Measurements from ENCODE around the gene SLC7A1. TPM values are rescaled to one million over a fixed set of nuclear protein-coding genes. Genes with fewer than 3 reads are reported as not detected.

The SLC7A1 gene
- polyA plus RNA-seq, 1 donor: 14.6 TPM

DNA sequence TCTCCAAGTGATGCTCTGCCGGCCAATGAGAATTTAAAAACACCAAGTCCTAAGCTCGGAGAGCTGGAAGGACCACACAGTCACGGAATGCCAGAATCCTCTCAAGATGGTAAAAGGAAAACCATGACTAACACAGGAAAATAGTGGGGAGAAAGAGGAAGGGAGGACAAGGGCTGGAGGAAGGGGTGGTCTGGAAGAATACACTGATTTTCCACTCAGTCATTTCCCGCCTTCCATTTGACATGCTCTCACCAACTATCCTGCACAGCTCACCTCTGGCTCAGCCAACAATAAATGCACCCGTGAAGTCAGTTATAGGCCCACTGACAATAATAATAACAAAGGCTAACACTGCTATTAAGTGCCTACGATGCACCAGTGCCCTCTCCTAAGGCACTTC, 31.5 kb downstream of the SLC7A1 start:
- no peak for DNase-seq
- no peak overlapping the region for H3K4me3 ChIP-seq (ENCODE audit: low read length)
- no peaks in the 10 kb centered on the region for H3K9me3 ChIP-seq (ENCODE audit: control insufficient read depth, low read depth, low read length)
- H3K27me3 ChIP-seq (ENCODE audit: control insufficient read depth, insufficient read depth, low read length): no peaks in the 10 kb centered on the region
- H3K27ac ChIP-seq (ENCODE audit: low read length): no peak overlapping the region
- 100% methylated on average over 1 of the region's 6 CpGs for WGBS (ENCODE audit: insufficient coverage, low lambda C conversion rate)
- H3K4me1 ChIP-seq (ENCODE audit: control insufficient read depth, insufficient read depth, low read length): no peaks in the 10 kb centered on the region
- H3K36me3 ChIP-seq (ENCODE audit: control insufficient read depth, insufficient read depth, low read length): no peaks in the 10 kb centered on the region

DNA sequence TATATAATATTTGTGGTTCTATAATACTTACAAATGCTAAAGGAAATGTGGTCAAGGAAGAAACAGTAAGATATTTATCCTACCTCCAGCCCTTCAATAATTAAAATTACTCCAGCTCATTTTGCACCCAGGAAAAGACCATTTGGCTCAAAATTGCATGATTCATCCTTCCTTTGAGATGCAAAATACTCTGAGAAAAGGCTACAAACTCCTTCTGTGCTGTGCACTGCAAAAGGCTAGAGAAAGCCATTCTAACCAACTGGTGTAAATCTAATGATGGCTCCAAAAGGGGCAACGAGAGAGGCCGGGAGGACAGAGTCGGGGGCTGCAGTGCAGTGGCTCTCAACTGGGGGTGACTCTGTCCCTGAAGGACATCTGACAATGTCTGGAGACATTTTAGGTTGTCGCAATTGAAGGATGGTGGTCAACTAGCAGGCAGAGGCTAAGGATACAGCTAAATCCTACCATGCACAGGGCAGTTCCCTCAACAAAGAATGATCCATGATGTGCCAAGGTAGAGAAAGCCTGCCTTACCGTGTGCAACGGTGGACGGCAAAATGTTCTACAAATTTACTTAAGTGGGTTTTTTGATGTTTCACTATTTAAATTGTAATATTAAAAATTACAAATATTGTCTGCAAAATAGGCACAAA, 32.6 kb downstream of the SLC7A1 start:
- Histone ChIP-seq H3K27ac (ENCODE audit: low read length) (no peak overlapping the region), H3K9me3 (ENCODE audit: control insufficient read depth, low read depth, low read length) (no peaks in the 10 kb centered on the region), H3K27me3 (ENCODE audit: control insufficient read depth, insufficient read depth, low read length) (no peaks in the 10 kb centered on the region), H3K36me3 (ENCODE audit: control insufficient read depth, insufficient read depth, low read length) (no peaks in the 10 kb centered on the region), H3K4me3 (ENCODE audit: low read length) (no peak overlapping the region), H3K4me1 (ENCODE audit: control insufficient read depth, insufficient read depth, low read length) (no peaks in the 10 kb centered on the region)
- no CpG with 5 or more reads among the region's 7 CpGs for WGBS (ENCODE audit: insufficient coverage, low lambda C conversion rate)
- no peak for DNase-seq

DNA sequence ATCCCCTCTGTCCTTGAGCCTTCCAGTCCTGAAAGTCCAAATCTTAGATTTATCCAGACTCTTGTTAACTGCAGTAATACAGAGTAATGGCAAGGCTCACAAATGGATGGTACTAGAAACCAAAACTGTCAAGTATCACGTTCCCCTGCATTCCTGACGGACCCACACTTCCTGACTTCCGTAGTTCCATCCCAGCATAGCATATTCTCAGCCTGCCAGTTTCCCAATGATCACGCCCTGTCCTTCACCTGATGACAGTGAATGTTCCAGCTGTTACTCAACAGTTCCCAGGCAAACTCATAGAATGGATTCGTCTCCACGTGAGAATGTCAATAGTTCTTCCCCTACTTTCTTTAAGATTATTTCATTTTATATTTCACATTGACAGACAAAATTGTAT, 33.6 kb downstream of the SLC7A1 start:
- H3K27me3 ChIP-seq (ENCODE audit: control insufficient read depth, insufficient read depth, low read length): no peaks in the 10 kb centered on the region
- no peak overlapping the region for H3K27ac ChIP-seq (ENCODE audit: low read length)
- H3K4me1 ChIP-seq (ENCODE audit: control insufficient read depth, insufficient read depth, low read length): no peaks in the 10 kb centered on the region
- DNase-seq: no peak
- no peak overlapping the region for H3K4me3 ChIP-seq (ENCODE audit: low read length)
- 90% methylated on average over 3 of the region's 6 CpGs for WGBS (ENCODE audit: insufficient coverage, low lambda C conversion rate)
- H3K36me3 ChIP-seq (ENCODE audit: control insufficient read depth, insufficient read depth, low read length): no peaks in the 10 kb centered on the region
- H3K9me3 ChIP-seq (ENCODE audit: control insufficient read depth, low read depth, low read length): no peaks in the 10 kb centered on the region

DNA sequence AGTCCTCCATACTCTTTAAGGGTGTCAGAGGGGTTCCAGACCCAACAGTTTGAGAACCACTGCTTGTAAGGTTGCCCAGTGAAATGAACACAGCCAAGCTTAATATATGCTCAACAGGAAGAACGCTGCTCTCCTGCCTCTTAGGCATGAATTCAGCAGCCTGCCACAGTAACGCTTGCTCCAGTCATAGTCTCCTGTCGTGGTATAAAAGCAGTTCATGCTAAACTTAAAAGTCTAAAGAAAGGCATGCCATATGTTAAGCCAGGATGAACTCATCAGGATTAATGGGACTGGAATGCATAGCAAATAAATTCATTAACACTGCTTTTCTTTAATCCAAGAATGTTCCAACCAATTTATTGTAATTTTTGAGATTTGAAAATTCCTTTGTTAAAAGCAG, 38.7 kb downstream of the SLC7A1 start:
- no peaks in the 10 kb centered on the region for H3K27me3 ChIP-seq (ENCODE audit: control insufficient read depth, insufficient read depth, low read length)
- WGBS (ENCODE audit: insufficient coverage, low lambda C conversion rate): 100% methylated on average over 1 of the region's 3 CpGs
- H3K4me3 ChIP-seq (ENCODE audit: low read length): no peak overlapping the region

DNA sequence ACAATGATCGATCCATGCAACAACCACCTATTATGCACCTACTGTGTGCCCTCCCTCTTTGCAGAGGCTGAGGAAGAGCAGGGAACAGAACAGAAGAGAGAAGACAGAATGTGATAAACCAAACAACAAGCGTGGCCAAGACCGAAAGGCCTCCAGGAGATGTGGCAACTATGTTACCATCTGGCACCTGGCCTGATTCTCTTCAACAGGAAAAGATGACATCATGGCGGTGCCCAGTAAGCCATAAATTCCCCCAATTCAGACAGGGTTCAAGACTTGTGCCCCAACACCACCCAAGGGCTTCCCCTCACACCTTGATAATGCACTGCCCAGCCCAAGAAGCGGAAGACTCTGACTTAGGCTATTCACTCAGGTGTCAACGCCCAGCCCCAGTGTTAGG, 44.3 kb downstream of the SLC7A1 start:
- no peak overlapping the region for H3K4me3 ChIP-seq (ENCODE audit: low read length)
- peaks cover 7% of the 10 kb centered on the region for H3K4me1 ChIP-seq (ENCODE audit: control insufficient read depth, insufficient read depth, low read length)
- H3K27me3 ChIP-seq (ENCODE audit: control insufficient read depth, insufficient read depth, low read length): no peaks in the 10 kb centered on the region
- no peak for DNase-seq
- WGBS (ENCODE audit: insufficient coverage, low lambda C conversion rate): no CpG with 5 or more reads among the region's 6 CpGs
- H3K27ac ChIP-seq (ENCODE audit: low read length): no peak overlapping the region
- no peaks in the 10 kb centered on the region for H3K9me3 ChIP-seq (ENCODE audit: control insufficient read depth, low read depth, low read length)
- H3K36me3 ChIP-seq (ENCODE audit: control insufficient read depth, insufficient read depth, low read length): peaks cover 13% of the 10 kb centered on the region

More for the DNA sequence above, 38.7 kb downstream of the SLC7A1 start:
- Histone ChIP-seq H3K4me1 (ENCODE audit: control insufficient read depth, insufficient read depth, low read length) (no peaks in the 10 kb centered on the region), H3K9me3 (ENCODE audit: control insufficient read depth, low read depth, low read length) (no peaks in the 10 kb centered on the region), H3K36me3 (ENCODE audit: control insufficient read depth, insufficient read depth, low read length) (peaks cover 9% of the 10 kb centered on the region), H3K27ac (ENCODE audit: low read length) (no peak overlapping the region)
- DNase-seq: no peak

DNA sequence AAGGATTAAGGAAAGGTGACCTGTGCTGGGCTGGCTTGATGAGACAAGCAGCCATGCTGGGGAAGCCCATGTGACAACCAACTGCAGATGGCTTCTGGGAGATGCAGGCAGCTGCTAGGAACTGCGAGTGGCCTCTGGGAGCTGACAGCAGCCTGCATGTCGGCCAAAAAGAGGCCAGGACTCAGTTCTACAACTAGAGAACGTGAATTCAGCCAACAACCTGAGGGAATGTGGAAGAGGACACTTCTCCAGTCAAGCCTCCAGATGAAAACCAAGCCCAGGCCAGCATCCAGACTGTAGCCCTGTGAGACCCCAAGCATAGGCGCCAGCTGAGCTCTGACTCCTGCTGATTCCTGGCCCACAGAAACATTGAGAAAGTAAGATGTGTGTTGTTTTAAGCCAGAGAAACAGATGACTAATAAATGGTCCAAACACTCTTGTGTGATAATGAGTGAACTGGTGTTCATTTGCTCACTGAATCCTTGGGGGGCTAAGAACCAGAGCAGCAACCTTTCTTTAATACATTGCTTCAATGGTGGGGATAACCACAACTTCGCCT, 45.0 kb downstream of the SLC7A1 start:
- WGBS (ENCODE audit: insufficient coverage, low lambda C conversion rate): no CpG with 5 or more reads among the region's 5 CpGs
- no peaks in the 10 kb centered on the region for H3K27me3 ChIP-seq (ENCODE audit: control insufficient read depth, insufficient read depth, low read length)
- H3K9me3 ChIP-seq (ENCODE audit: control insufficient read depth, low read depth, low read length): no peaks in the 10 kb centered on the region
- H3K4me1 ChIP-seq (ENCODE audit: control insufficient read depth, insufficient read depth, low read length): peaks cover 7% of the 10 kb centered on the region
- H3K4me3 ChIP-seq (ENCODE audit: low read length): no peak overlapping the region
- H3K36me3 ChIP-seq (ENCODE audit: control insufficient read depth, insufficient read depth, low read length): peaks cover 13% of the 10 kb centered on the region
- no peak for DNase-seq
- no peak overlapping the region for H3K27ac ChIP-seq (ENCODE audit: low read length)

DNA sequence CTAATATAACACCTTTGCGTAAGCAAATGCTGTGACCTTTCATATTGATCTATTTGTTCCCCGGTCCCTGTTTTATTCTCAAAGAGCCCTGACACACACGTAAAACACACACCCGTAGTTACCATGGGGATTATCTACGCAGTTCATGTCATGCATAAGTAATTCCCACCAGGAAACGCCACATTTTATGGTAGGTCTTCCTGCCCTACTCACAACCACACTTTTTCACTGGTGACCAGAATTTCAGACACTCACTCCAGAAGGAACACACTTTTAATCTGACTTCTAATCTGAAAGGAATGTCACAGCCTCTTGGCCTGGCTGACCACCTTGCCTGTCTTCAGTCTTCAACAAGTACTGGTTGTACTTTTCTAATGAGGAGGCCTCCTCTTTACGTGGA, 46.8 kb downstream of the SLC7A1 start:
- H3K9me3 ChIP-seq (ENCODE audit: control insufficient read depth, low read depth, low read length): no peaks in the 10 kb centered on the region
- H3K27me3 ChIP-seq (ENCODE audit: control insufficient read depth, insufficient read depth, low read length): no peaks in the 10 kb centered on the region
- no peak overlapping the region for H3K4me3 ChIP-seq (ENCODE audit: low read length)
- H3K36me3 ChIP-seq (ENCODE audit: control insufficient read depth, insufficient read depth, low read length): peaks cover 13% of the 10 kb centered on the region
- H3K4me1 ChIP-seq (ENCODE audit: control insufficient read depth, insufficient read depth, low read length): peaks cover 7% of the 10 kb centered on the region
- peak overlapping the region; percentile 23 for H3K27ac ChIP-seq (ENCODE audit: low read length)
- DNase-seq: peak; percentile 70 to 91
- no CpG with 5 or more reads among the region's 7 CpGs for WGBS (ENCODE audit: insufficient coverage, low lambda C conversion rate)

DNA sequence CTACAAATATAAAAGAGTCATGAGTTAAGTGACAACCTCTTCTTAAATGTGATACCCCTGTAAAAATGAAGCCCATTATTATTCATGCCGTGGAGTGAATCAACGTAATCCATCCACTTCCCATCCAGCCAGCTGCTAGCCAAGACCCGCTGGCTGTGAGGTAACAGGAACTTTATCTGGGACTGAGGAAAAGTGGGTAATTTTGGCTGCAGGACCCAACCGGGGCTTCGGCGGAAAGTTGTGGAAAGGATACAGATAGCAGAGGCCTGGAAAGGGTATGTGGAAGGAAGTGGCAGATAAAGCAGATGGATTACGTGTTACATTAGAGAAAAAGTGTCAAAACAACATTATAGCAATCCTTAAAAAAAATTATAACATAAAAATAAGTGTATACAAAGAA, 48.3 kb downstream of the SLC7A1 start:
- DNase-seq: no peak
- H3K4me1 ChIP-seq (ENCODE audit: control insufficient read depth, insufficient read depth, low read length): peaks cover 7% of the 10 kb centered on the region
- WGBS (ENCODE audit: insufficient coverage, low lambda C conversion rate): 94% methylated on average over 4 of the region's 7 CpGs
- peaks cover 6% of the 10 kb centered on the region for H3K36me3 ChIP-seq (ENCODE audit: control insufficient read depth, insufficient read depth, low read length)
- no peak overlapping the region for H3K27ac ChIP-seq (ENCODE audit: low read length)
- H3K27me3 ChIP-seq (ENCODE audit: control insufficient read depth, insufficient read depth, low read length): no peaks in the 10 kb centered on the region
- no peaks in the 10 kb centered on the region for H3K9me3 ChIP-seq (ENCODE audit: control insufficient read depth, low read depth, low read length)
- no peak overlapping the region for H3K4me3 ChIP-seq (ENCODE audit: low read length)

DNA sequence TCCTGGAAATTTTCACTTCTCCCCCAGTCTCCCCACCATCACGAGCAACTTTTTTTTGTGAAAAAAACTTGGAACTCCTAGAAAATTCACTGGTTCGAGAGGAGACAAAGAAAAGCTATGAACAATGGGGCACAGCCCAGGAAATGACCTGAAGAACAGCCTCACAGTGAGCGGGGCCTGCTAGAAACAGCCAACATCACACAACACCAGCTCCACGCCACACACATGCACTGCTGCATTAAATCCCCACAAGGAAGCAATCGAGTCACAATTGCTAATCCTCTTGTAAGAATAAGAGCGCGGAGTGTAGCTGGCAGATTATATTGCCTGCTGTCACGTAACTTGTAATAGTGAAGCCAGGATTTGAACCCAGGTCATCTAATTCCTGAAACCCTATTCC, 48.8 kb downstream of the SLC7A1 start:
- peaks cover 7% of the 10 kb centered on the region for H3K4me1 ChIP-seq (ENCODE audit: control insufficient read depth, insufficient read depth, low read length)
- no peak for DNase-seq
- H3K9me3 ChIP-seq (ENCODE audit: control insufficient read depth, low read depth, low read length): no peaks in the 10 kb centered on the region
- peaks cover 4% of the 10 kb centered on the region for H3K36me3 ChIP-seq (ENCODE audit: control insufficient read depth, insufficient read depth, low read length)
- no CpG with 5 or more reads among the region's 8 CpGs for WGBS (ENCODE audit: insufficient coverage, low lambda C conversion rate)
- no peak overlapping the region for H3K27ac ChIP-seq (ENCODE audit: low read length)
- H3K27me3 ChIP-seq (ENCODE audit: control insufficient read depth, insufficient read depth, low read length): no peaks in the 10 kb centered on the region
- H3K4me3 ChIP-seq (ENCODE audit: low read length): no peak overlapping the region

DNA sequence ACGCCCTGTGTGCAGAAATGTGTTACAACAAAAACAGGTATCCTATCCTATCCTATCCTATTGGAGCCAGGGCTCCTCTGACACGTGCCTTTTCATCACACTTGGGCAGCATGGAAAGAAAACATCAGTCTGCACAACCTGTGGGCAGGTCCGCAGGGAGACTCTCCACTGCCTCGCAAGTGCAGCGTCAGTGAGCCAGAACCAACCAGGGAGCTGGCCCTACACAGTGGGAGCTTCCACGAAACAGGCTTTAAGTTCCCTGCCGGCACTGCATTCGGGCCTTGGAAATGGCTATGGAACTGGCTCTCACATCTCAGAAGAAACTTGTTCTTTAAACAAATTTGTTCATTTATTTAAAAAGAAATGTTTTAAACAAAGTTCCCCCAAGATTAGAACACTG, 49.5 kb downstream of the SLC7A1 start:
- no peaks in the 10 kb centered on the region for H3K27me3 ChIP-seq (ENCODE audit: control insufficient read depth, insufficient read depth, low read length)
- peaks cover 7% of the 10 kb centered on the region for H3K4me1 ChIP-seq (ENCODE audit: control insufficient read depth, insufficient read depth, low read length)
- peaks cover 1% of the 10 kb centered on the region for H3K36me3 ChIP-seq (ENCODE audit: control insufficient read depth, insufficient read depth, low read length)
- no CpG with 5 or more reads among the region's 8 CpGs for WGBS (ENCODE audit: insufficient coverage, low lambda C conversion rate)
- DNase-seq: no peak
- no peak overlapping the region for H3K4me3 ChIP-seq (ENCODE audit: low read length)
- H3K9me3 ChIP-seq (ENCODE audit: control insufficient read depth, low read depth, low read length): no peaks in the 10 kb centered on the region
- no peak overlapping the region for H3K27ac ChIP-seq (ENCODE audit: low read length)
